Measurements from ENCODE around the gene TRANK1.
"Not testable (repeated sequence)": the region's sequence is repeated elsewhere in the genome, so short reads cannot be mapped to it uniquely, and the experiment has no call there.

TRANK1 gene

GRCh38 chr3:36895496-36896409 lies 49.1 kb downstream of the TRANK1 start:
- Histone ChIP-seq H3K27ac (ENCODE audit: low read length) (no peak overlapping the region), H3K4me1 (ENCODE audit: insufficient read depth, low read length) (peaks cover 3% of the 10 kb centered on the region; the same call in 1 of the 2 replicates), H3K27me3 (ENCODE audit: insufficient read depth, low read length) (no peaks in the 10 kb centered on the region), H3K36me3 (ENCODE audit: insufficient read depth, low read depth, low read length) (no peaks in the 10 kb centered on the region), H3K9ac (ENCODE audit: low read depth, low read length) (no peak overlapping the region), H3K4me3 (ENCODE audit: low read length) (no peak overlapping the region), H3K9me3 (ENCODE audit: insufficient read depth, low read depth, low read length) (no peaks in the 10 kb centered on the region)

DNA sequence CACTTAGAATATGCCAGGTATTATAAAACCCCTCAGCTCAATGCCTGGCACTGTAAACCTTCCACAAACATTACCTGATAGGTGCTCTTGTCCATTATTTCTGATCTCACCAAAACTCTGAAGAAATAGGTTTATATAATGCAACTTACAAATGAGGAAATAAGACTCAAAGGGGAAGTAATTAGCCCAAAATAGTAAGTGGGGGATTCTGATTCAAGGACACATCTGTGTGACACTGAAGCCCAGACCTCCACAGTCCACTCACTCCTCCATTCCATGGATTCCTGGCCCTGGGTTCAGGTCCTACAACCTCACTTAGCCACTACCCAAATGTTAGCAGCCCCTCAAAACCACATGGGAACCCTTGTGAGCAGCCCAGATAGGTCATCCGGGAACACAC lies 49.9 kb downstream of the TRANK1 start:
- Histone ChIP-seq H3K27me3 (ENCODE audit: insufficient read depth, low read length) (no peaks in the 10 kb centered on the region), H3K4me1 (ENCODE audit: insufficient read depth, low read length) (peaks cover 3% of the 10 kb centered on the region; the same call in 1 of the 2 replicates), H3K36me3 (ENCODE audit: insufficient read depth, low read depth, low read length) (no peaks in the 10 kb centered on the region), H3K27ac (ENCODE audit: low read length) (no peak overlapping the region), H3K4me3 (ENCODE audit: low read length) (no peak overlapping the region), H3K9me3 (ENCODE audit: insufficient read depth, low read depth, low read length) (no peaks in the 10 kb centered on the region), H3K9ac (ENCODE audit: low read depth, low read length) (no peak overlapping the region)

DNA sequence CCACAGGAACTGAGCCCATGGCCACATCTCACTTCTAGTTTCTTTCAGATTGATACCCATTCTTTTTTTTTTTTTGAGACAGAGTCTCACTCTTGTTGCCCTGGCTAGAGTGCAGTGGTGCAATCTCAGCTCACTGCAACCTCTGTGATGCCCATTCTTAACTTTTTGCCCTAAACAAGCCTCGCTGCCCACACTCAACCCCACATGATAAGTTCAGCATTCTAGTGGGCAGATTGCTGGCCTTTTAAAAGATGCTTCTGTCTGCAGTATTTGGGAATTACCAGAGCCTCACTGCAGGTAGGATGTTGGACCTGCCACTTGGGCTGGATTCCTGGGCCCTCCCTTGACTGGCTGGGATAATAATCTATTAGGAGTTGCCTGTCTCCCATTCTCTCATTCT lies 51.0 kb downstream of the TRANK1 start:
- H3K9ac ChIP-seq (ENCODE audit: low read depth, low read length): no peak overlapping the region
- no peak overlapping the region for H3K27ac ChIP-seq (ENCODE audit: low read length)
- H3K36me3 ChIP-seq (ENCODE audit: insufficient read depth, low read depth, low read length): no peaks in the 10 kb centered on the region
- H3K4me1 ChIP-seq (ENCODE audit: insufficient read depth, low read length): peaks cover 3% of the 10 kb centered on the region; the same call in 1 of the 2 replicates
- no peaks in the 10 kb centered on the region for H3K9me3 ChIP-seq (ENCODE audit: insufficient read depth, low read depth, low read length)
- no peaks in the 10 kb centered on the region for H3K27me3 ChIP-seq (ENCODE audit: insufficient read depth, low read length)
- no peak overlapping the region for H3K4me3 ChIP-seq (ENCODE audit: low read length)

DNA sequence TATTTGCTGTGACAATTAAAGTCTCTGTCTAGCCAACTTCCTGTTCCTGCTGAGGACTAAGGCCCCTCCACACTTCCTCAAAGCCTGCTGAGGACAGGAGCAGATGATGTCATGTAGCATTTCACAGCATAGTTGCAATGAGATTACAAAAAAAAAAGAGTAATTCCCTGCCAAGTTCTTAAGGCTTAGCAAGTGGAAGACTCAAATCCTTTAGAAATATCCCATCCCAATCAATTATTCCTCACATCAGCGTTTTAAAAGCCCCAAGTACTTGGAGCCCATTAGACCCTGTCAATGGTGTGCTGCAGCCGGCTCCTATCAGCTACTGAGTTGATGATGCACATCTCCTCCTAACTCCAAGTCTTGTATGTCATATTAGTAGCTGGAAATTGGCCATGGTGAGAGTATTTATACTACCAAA lies 51.7 kb downstream of the TRANK1 start:
- Histone ChIP-seq H3K4me1 (ENCODE audit: insufficient read depth, low read length) (peaks cover 3% of the 10 kb centered on the region; the same call in 1 of the 2 replicates), H3K9me3 (ENCODE audit: insufficient read depth, low read depth, low read length) (no peaks in the 10 kb centered on the region), H3K4me3 (ENCODE audit: low read length) (no peak overlapping the region), H3K27ac (ENCODE audit: low read length) (no peak overlapping the region), H3K27me3 (ENCODE audit: insufficient read depth, low read length) (no peaks in the 10 kb centered on the region), H3K36me3 (ENCODE audit: insufficient read depth, low read depth, low read length) (no peaks in the 10 kb centered on the region), H3K9ac (ENCODE audit: low read depth, low read length) (no peak overlapping the region)

DNA sequence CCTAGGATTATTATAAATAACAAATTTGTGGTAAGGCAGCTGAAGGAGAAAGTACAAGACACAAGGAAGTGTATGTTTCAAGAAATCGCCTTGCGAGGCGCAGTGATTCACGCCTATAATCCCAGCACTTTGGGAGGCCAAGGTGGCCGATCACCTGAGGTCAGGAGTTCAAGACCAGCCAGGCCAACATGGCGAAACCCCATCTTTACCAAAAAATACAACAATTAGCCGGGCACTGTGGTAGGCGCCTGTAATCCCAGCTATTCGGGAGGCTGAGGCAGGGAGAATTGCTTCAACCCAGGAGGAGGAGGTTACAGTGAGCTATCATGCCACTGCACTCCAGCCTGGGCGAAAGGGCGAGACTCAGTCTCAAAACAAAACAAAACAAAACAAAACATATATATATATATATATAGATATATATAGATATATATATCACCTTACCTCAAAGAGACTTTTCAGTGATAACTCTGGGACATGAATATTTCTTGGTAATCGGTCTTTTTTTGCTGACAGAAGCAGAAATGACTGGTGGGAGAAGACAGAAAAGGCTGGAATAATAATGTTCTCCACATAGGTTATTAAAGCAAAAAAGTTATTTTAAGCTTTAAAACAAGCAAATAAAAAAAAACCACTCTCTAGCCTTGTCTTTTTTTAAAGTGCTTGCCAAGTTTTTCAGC lies 52.3 kb downstream of the TRANK1 start:
- Histone ChIP-seq H3K4me1 (ENCODE audit: insufficient read depth, low read length) (peaks cover 3% of the 10 kb centered on the region; the same call in 1 of the 2 replicates), H3K36me3 (ENCODE audit: insufficient read depth, low read depth, low read length) (no peaks in the 10 kb centered on the region), H3K4me3 (ENCODE audit: low read length) (no peak overlapping the region), H3K9ac (ENCODE audit: low read depth, low read length) (no peak overlapping the region), H3K27ac (ENCODE audit: low read length) (no peak overlapping the region), H3K9me3 (ENCODE audit: insufficient read depth, low read depth, low read length) (no peaks in the 10 kb centered on the region), H3K27me3 (ENCODE audit: insufficient read depth, low read length) (no peaks in the 10 kb centered on the region)

- H3K27me3 ChIP-seq (ENCODE audit: insufficient read depth, low read length): no peaks in the 10 kb centered on the region
- H3K9me3 ChIP-seq (ENCODE audit: insufficient read depth, low read depth, low read length): no peaks in the 10 kb centered on the region
- H3K36me3 ChIP-seq (ENCODE audit: insufficient read depth, low read depth, low read length): no peaks in the 10 kb centered on the region
- H3K4me1 ChIP-seq (ENCODE audit: insufficient read depth, low read length): peaks cover 3% of the 10 kb centered on the region; the same call in 1 of the 2 replicates
- H3K27ac ChIP-seq (ENCODE audit: low read length): no peak overlapping the region
- no peak overlapping the region for H3K9ac ChIP-seq (ENCODE audit: low read depth, low read length)
- H3K4me3 ChIP-seq (ENCODE audit: low read length): no peak overlapping the region
These were observed 53.1 kb downstream of the TRANK1 start for GRCh38 chr3:36891701-36892160.

GRCh38 chr3:36891097-36891496 lies 53.8 kb downstream of the TRANK1 start:
- not testable (repeated sequence) for H3K36me3 ChIP-seq (ENCODE audit: insufficient read depth, low read depth, low read length); H3K27me3 ChIP-seq (ENCODE audit: insufficient read depth, low read length); H3K9me3 ChIP-seq (ENCODE audit: insufficient read depth, low read depth, low read length); H3K9ac ChIP-seq (ENCODE audit: low read depth, low read length); H3K4me1 ChIP-seq (ENCODE audit: insufficient read depth, low read length); H3K27ac ChIP-seq (ENCODE audit: low read length); H3K4me3 ChIP-seq (ENCODE audit: low read length)

- no peaks in the 10 kb centered on the region for H3K9me3 ChIP-seq (ENCODE audit: insufficient read depth, low read depth, low read length)
- H3K4me1 ChIP-seq (ENCODE audit: insufficient read depth, low read length): peaks cover 3% of the 10 kb centered on the region; the same call in 1 of the 2 replicates
- H3K9ac ChIP-seq (ENCODE audit: low read depth, low read length): no peak overlapping the region
- no peaks in the 10 kb centered on the region for H3K36me3 ChIP-seq (ENCODE audit: insufficient read depth, low read depth, low read length)
- no peak overlapping the region for H3K4me3 ChIP-seq (ENCODE audit: low read length)
- no peaks in the 10 kb centered on the region for H3K27me3 ChIP-seq (ENCODE audit: insufficient read depth, low read length)
- H3K27ac ChIP-seq (ENCODE audit: low read length): no peak overlapping the region
These were observed 54.6 kb downstream of the TRANK1 start for GRCh38 chr3:36890261-36890660.

DNA sequence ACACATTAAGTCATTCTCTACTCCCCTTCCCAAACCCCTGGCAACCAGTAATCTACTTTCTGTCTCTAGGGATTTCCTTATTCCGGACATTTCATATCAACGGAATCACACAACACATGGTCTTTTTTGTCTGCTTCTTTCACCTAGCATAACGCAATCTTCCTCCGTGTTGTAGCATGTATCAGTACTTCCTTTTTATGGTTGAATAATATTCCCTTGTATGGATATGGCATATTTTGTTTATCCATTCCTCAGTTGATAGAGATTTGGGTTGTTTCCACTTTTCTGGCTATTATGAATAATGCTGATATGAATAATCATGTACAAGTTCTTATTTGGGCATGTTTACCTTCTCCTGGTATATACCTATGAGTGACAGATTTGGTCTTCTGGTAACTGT lies 63.1 kb downstream of the TRANK1 start:
- H3K27ac ChIP-seq (ENCODE audit: low read length): no peak overlapping the region
- no peaks in the 10 kb centered on the region for H3K36me3 ChIP-seq (ENCODE audit: insufficient read depth, low read depth, low read length)
- H3K4me3 ChIP-seq (ENCODE audit: low read length): no peak overlapping the region
- H3K9me3 ChIP-seq (ENCODE audit: insufficient read depth, low read depth, low read length): no peaks in the 10 kb centered on the region
- H3K4me1 ChIP-seq (ENCODE audit: insufficient read depth, low read length): no peaks in the 10 kb centered on the region; the same call in 1 of the 2 replicates
- H3K27me3 ChIP-seq (ENCODE audit: insufficient read depth, low read length): no peaks in the 10 kb centered on the region
- H3K9ac ChIP-seq (ENCODE audit: low read depth, low read length): no peak overlapping the region

DNA sequence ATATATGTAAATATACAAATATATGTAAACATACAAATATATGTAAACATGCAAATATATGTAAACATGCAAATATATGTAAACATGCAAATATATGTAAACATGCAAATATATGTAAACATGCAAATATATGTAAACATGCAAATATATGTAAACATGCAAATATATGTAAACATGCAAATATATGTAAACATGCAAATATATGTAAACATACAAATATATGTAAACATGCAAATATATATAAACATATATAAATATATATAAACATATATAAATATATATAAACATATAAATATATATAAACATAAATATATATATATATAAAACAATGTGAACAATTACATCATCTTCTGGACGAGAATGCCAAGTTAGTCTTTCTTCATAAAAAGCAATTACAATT lies 65.0 kb downstream of the TRANK1 start:
- H3K27ac ChIP-seq (ENCODE audit: low read length); H3K4me1 ChIP-seq (ENCODE audit: insufficient read depth, low read length): not testable (repeated sequence)

DNA sequence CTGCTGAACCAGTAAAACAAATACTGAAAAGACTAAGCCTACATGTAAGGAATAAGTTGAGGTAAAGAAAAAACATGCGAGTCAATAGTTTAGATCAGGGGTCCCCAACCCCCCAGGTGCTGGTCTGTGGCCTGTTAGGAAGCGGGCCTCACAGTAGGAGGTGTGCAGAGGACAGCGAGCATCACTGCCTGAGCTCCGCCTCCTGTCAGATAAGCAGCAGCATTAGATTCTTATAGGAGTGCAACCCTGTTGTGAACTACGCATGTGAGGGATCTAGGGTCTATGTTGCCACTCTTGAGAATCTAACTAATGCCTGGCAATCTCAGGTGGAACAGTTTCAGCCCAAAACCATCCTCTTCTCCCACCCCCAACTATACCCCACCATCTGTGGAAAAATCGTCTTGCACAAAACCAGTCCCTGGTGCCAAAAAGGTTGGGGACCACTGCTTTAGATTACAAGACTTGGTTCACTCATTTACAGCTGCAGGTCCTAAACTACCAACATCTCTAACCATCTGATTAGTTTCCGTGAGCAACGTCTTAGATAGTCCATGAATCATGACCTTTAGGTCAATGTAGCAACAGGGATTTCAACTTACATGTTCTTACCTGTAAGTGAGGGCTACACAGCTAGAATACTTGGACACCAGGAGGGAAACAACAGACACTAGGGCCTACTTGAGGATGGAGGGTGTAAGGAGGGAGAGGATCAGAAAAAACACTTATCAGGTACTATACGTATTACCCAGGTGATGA lies 66.7 kb downstream of the TRANK1 start:
- no peak overlapping the region for H3K9ac ChIP-seq (ENCODE audit: low read depth, low read length)
- H3K4me3 ChIP-seq (ENCODE audit: low read length): no peak overlapping the region
- H3K27me3 ChIP-seq (ENCODE audit: insufficient read depth, low read length): no peaks in the 10 kb centered on the region
- H3K9me3 ChIP-seq (ENCODE audit: insufficient read depth, low read depth, low read length): no peaks in the 10 kb centered on the region
- no peaks in the 10 kb centered on the region; the same call in 1 of the 2 replicates for H3K4me1 ChIP-seq (ENCODE audit: insufficient read depth, low read length)
- H3K27ac ChIP-seq (ENCODE audit: low read length): no peak overlapping the region
- H3K36me3 ChIP-seq (ENCODE audit: insufficient read depth, low read depth, low read length): no peaks in the 10 kb centered on the region

More for the DNA sequence above, 65.0 kb downstream of the TRANK1 start:
- not testable (repeated sequence) for H3K36me3 ChIP-seq (ENCODE audit: insufficient read depth, low read depth, low read length); H3K27me3 ChIP-seq (ENCODE audit: insufficient read depth, low read length); H3K9ac ChIP-seq (ENCODE audit: low read depth, low read length); H3K4me3 ChIP-seq (ENCODE audit: low read length); H3K9me3 ChIP-seq (ENCODE audit: insufficient read depth, low read depth, low read length)

Data from iPS-20b (cell line).